Measurements from ENCODE around the gene HYAL4. TPM values are rescaled to one million over a fixed set of nuclear protein-coding genes. Genes with fewer than 3 reads are reported as not detected.

The HYAL4 gene
- total and polyA plus RNA-seq, 2 donors (not counting 3 experiments of a cell fraction or from before 2014, with no cell fraction given), result not detected

GRCh38 chr7:123809471-123809870 is 35.5 kb upstream of the HYAL4 start:
- no peak overlapping the region for H3K4me2 ChIP-seq (ENCODE audit: insufficient read depth, low read length)
- no peak overlapping the region for H3K27ac ChIP-seq (ENCODE audit: insufficient read depth, low read depth, low read length)
- no peak for FAIRE-seq
- H3K36me3 ChIP-seq (ENCODE audit: control insufficient read depth in 2 of 2, extremely low read depth in 1 of 2, insufficient read depth in 2 of 2, low read length in 2 of 2), result no peaks in the 10 kb centered on the region
- DNase-seq (ENCODE audit: low read depth, low spot score), result no peak
- no peaks in the 10 kb centered on the region for H3K9me1 ChIP-seq (replicated peaks; ENCODE audit: control insufficient read depth, extremely low read depth, insufficient read depth, low read length)
- intact Hi-C loops (cut with micrococcal nuclease) (no loop called here), dilution Hi-C loops (cut with MboI; ENCODE audit: extremely low pct_ligation_motif_present, low sequenced_read_pairs) (no loop called here)
- no peak for TF ChIP-seq MAX (IDR thresholded peaks at IDR 0.05; ENCODE audit: insufficient read depth, insufficient read length)
- no peak for TF ChIP-seq POLR2AphosphoS5 (IDR thresholded peaks at IDR 0.05; ENCODE audit: insufficient read depth, low read depth, low read length)
- no peak for TF ChIP-seq EZH2 (IDR thresholded peaks at IDR 0.05; ENCODE audit: borderline replicate concordance, low read depth, low read length, severe bottlenecking)
- TF ChIP-seq POLR2A (IDR thresholded peaks at IDR 0.05; ENCODE audit: low read depth, low read length), result no peak
- no peak for TF ChIP-seq CTCF (IDR thresholded peaks at IDR 0.05; ENCODE audit: extremely low read depth in 1 of 2, insufficient read depth in 1 of 2, low read depth in 1 of 2, low read length in 2 of 2)
- TF ChIP-seq MYC (IDR thresholded peaks at IDR 0.05; ENCODE audit: low read depth, low read length), result no peak
- no peak for TF ChIP-seq GATA2 (IDR thresholded peaks at IDR 0.05; ENCODE audit: insufficient read depth, insufficient read length, low read depth, low read length)
- TF ChIP-seq JUN (IDR thresholded peaks at IDR 0.05; ENCODE audit: borderline replicate concordance, insufficient read depth, insufficient read length, low read depth), result no peak
- TF ChIP-seq FOS (IDR thresholded peaks at IDR 0.05; ENCODE audit: borderline replicate concordance, insufficient read depth, low read length), result no peak
- H3K79me2 ChIP-seq (ENCODE audit: control insufficient read depth, insufficient read depth, low read length), result no peaks in the 10 kb centered on the region
- no peaks in the 10 kb centered on the region for H3K27me3 ChIP-seq (ENCODE audit: control insufficient read depth in 2 of 2, insufficient read depth in 2 of 2, low read length in 2 of 2)
- ChIA-PET POLR2A (interaction anchor here (0.6 to 0.7 kb wide), 2 partner anchors 61 to 147 kb away, joined by 3 to 4 read pairs; partner anchors contain the start of gene WASL), CTCF (no interaction called here)
- no peaks in the 10 kb centered on the region for H3K9me3 ChIP-seq (replicated peaks; ENCODE audit: control insufficient read depth, insufficient read depth, low read length)
- H3K4me1 ChIP-seq (ENCODE audit: control insufficient read depth, extremely low read depth, insufficient read depth, low read length), result no peaks in the 10 kb centered on the region
- H3K9ac ChIP-seq (replicated peaks; ENCODE audit: extremely low read depth, insufficient read depth, low read length), result no peak overlapping the region
- H3K4me3 ChIP-seq (replicated peaks in 1 of 3; ENCODE audit: insufficient read depth in 1 of 3, low read depth in 1 of 3, low read length in 3 of 3), result no peak overlapping the region
- BruUV-seq (replicated peaks), result no TSS peak
- H2AFZ ChIP-seq (ENCODE audit: low read depth, low read length), result no peak overlapping the region
- H4K20me1 ChIP-seq (replicated peaks; ENCODE audit: control insufficient read depth, extremely low read depth, insufficient read depth, low read length), result no peaks in the 10 kb centered on the region

Measured in endothelial cell of umbilical vein (primary cell).